NT2/D1 (cell line): ENCODE results near the gene STAT6.

Experiments
- DNase-seq: peaks from one replicate; pipeline ENCODE4 v3.0.0-alpha.2; 2011; ENCODE audit warnings: low read depth, low spot score
- H3K27me3 ChIP-seq: 2 replicates; pipeline ENCODE4 v1.6.0; 2011; ENCODE audit warnings: mild to moderate bottlenecking; ENCODE audit not compliant: insufficient read length, insufficient read depth
- H3K36me3 ChIP-seq: 2 replicates; pipeline ENCODE4 v1.6.1; 2011; ENCODE audit warnings: mild to moderate bottlenecking, low read length, mixed read lengths; ENCODE audit not compliant: insufficient read depth, insufficient read length
- H3K4me1 ChIP-seq: 2 replicates; pipeline ENCODE4 v1.5.1; 2011; ENCODE audit not compliant: insufficient read depth, insufficient read length
- H3K4me3 ChIP-seq: 2 replicates; pipeline ENCODE4 v1.5.1; 2011; ENCODE audit warnings: low read depth; ENCODE audit not compliant: insufficient read length
- H3K9ac ChIP-seq: 2 replicates; pipeline ENCODE4 v1.6.0; 2011; ENCODE audit warnings: low read depth; ENCODE audit not compliant: insufficient read length
- H3K9me3 ChIP-seq: 2 replicates; pipeline ENCODE4 v1.5.1; 2011; ENCODE audit warnings: mild to moderate bottlenecking, low read length; ENCODE audit not compliant: insufficient read depth
- SUZ12 ChIP-seq: IDR thresholded peaks from 2 replicates; pipeline ENCODE4 v1.6.1; 2011; ENCODE audit not compliant: insufficient read length, insufficient read depth; ENCODE audit errors: extremely low read depth
- YY1 ChIP-seq: IDR thresholded peaks from 2 replicates; pipeline ENCODE4 v1.6.1; 2011; ENCODE audit not compliant: insufficient read length, insufficient read depth
- ZNF274 ChIP-seq: IDR thresholded peaks from 2 replicates; pipeline ENCODE4 v1.6.1; 2011; ENCODE audit warnings: mild to moderate bottlenecking, low read depth, low read length

Gene STAT6

DNA sequence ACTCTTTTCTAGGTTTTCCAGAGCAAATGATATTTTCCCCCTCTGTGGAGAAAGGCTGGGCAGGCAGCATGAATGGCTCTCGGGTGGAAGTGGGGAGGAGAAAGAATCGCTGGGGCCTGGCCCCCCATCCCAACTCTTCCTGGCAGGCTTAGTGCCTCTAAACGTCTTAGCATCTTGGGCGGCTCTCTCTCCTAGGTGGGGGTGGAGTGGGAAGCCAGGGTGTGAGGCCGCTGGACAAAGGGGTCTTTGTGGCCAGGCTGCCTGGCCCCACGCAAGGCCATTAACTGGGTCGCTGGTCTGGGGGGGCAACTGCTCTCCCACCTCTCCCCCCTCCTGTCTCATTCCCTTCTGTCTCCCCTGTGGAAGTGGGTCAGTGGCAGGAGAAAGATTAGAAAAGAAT, 31.6 kb upstream of the STAT6 start:
- DNase-seq, result no peak
- no peaks in the 10 kb centered on the region for H3K9me3 ChIP-seq
- TF ChIP-seq ZNF274, result no peak
- TF ChIP-seq SUZ12, result no peak
- TF ChIP-seq YY1, result no peak
- peaks cover 95% of the 10 kb centered on the region for H3K36me3 ChIP-seq
- no peaks in the 10 kb centered on the region for H3K27me3 ChIP-seq
- H3K4me3 ChIP-seq, result no peak overlapping the region
- H3K4me1 ChIP-seq, result peaks cover 22% of the 10 kb centered on the region
- no peak overlapping the region for H3K9ac ChIP-seq

DNA sequence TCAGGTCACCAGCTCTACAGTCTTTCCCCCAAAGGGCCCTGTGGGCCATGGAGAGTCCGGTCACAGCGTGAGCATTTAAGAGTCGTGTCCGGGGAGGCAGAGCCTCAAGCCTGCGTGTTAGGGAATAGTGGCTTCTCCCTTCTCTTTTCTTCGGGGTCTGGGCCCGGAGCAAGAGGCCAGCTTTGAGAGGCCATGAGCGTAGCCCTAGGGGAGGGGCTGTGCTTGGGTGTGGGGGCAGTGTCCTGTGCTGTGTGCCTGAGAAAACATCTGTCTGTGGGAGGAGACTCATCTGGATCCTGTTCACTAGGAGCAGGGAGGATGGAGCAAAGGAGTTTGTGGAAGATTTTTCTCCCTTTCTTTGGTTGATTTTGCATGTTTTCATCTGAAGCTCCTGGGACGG, 31.0 kb upstream of the STAT6 start:
- Histone ChIP-seq H3K4me1 (peaks cover 17% of the 10 kb centered on the region), H3K36me3 (peaks cover 93% of the 10 kb centered on the region), H3K9me3 (no peaks in the 10 kb centered on the region), H3K9ac (peak overlapping the region; percentile 21), H3K4me3 (no peak overlapping the region), H3K27me3 (no peaks in the 10 kb centered on the region)
- no peak for TF ChIP-seq SUZ12
- no peak for TF ChIP-seq ZNF274
- TF ChIP-seq YY1, result no peak
- no peak for DNase-seq

DNA sequence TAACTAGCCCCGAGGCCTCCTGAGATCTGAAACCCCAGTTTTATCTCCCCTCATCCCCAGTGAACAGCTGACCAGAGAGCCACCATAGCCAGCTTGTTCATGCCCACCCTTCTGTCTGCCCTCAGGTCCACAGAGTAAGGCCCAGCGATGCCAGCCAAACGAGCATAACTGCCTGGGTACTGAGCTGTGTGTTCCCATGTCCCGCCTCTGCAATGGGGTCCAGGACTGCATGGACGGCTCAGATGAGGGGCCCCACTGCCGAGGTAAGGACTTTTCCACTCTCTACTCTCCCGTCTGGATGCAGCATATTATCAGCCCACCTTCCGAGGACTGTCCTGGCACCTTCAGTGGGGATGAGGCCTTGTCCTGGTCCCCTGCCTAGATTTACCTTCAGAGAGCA, 30.1 kb upstream of the STAT6 start:
- Histone ChIP-seq H3K27me3 (no peaks in the 10 kb centered on the region), H3K36me3 (peaks cover 89% of the 10 kb centered on the region), H3K4me1 (peaks cover 10% of the 10 kb centered on the region), H3K4me3 (no peak overlapping the region), H3K9me3 (no peaks in the 10 kb centered on the region), H3K9ac (peak overlapping the region; percentile 42)
- no peak for DNase-seq
- no peak for TF ChIP-seq ZNF274
- no peak for TF ChIP-seq YY1

DNA sequence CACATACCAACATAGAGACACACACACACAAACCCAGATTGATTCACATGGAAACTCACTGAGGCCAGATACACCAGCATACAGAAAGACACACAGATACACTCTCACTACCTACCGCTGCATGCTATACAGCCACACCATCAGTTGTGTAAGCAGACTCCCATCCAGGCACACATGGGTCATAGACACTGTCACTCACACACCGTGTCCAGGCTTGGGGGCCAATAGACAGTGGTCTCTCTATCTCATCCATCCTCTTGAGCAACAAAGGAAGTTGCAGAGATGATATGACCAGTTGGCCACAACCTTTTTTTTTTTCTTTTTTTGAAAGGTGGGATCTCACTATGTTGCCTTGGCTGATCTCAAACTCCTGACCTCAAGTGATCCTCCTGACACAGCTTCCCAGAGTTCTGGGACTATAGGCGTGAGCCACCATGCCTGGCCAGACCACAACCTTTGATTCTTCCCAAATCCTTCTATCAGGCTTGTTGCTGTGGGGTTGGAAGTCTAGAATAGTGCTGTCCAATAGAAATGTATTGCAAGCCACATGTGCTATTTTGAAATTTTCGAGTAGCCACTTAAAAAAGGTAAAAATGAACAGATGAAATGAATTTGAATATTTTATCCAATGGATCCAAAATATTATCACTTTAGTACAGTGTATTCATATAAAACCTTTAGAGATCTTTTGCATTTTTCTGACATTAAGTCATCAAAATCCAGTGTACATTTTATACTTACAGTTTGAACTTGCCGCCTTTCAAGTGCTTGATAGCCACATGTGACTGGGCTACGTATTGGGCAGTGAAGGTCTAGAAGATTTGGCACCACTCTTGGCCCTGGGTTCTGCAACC, 28.9 kb upstream of the STAT6 start:
- Histone ChIP-seq H3K4me1 (peaks cover 10% of the 10 kb centered on the region), H3K27me3 (no peaks in the 10 kb centered on the region), H3K9ac (no peak overlapping the region), H3K4me3 (no peak overlapping the region), H3K36me3 (peaks cover 76% of the 10 kb centered on the region), H3K9me3 (no peaks in the 10 kb centered on the region)
- no peak for TF ChIP-seq YY1
- TF ChIP-seq ZNF274, result no peak
- TF ChIP-seq SUZ12, result no peak
- DNase-seq, result no peak

DNA sequence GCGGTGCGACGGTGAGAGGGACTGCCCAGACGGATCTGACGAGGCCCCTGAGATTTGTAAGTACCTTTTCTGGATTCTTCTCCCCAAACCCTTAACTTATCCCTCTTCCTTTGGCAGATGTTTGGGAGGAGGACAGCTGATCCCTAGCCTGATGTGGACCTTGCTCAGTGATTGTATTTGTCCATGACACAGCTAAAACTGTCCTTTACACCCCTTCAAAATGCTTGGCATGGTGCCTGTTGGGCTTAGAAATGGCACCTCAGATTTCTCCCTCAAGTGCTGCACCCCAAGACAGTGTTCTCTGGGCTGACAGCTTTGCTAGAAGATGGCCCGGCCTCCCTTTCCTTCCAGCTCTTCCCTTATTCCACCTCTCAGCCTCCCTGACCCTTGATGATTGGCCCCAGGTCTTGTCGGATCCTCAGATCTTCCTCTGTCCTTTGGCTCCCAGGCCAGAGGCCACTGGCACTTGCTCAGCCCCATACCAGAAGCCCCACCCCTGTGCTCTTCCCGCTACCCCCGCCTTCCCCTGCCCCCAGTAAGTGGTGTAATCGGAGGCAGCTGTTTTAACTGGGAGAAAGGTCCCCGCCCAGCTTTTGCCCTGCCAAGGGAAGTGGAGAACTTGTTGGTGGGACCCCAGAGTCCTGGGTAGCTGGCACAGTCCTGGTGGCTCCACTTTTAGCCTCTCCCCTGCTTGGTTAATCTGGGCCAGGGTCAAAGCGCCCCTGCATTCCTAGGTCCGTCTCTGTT, 27.5 kb upstream of the STAT6 start:
- H3K9me3 ChIP-seq, result no peaks in the 10 kb centered on the region
- H3K27me3 ChIP-seq, result no peaks in the 10 kb centered on the region
- DNase-seq, result no peak
- H3K4me3 ChIP-seq, result no peak overlapping the region
- no peak overlapping the region for H3K9ac ChIP-seq
- H3K36me3 ChIP-seq, result peaks cover 63% of the 10 kb centered on the region
- TF ChIP-seq YY1 (no peak), SUZ12 (no peak), ZNF274 (no peak)
- H3K4me1 ChIP-seq, result peaks cover 16% of the 10 kb centered on the region

DNA sequence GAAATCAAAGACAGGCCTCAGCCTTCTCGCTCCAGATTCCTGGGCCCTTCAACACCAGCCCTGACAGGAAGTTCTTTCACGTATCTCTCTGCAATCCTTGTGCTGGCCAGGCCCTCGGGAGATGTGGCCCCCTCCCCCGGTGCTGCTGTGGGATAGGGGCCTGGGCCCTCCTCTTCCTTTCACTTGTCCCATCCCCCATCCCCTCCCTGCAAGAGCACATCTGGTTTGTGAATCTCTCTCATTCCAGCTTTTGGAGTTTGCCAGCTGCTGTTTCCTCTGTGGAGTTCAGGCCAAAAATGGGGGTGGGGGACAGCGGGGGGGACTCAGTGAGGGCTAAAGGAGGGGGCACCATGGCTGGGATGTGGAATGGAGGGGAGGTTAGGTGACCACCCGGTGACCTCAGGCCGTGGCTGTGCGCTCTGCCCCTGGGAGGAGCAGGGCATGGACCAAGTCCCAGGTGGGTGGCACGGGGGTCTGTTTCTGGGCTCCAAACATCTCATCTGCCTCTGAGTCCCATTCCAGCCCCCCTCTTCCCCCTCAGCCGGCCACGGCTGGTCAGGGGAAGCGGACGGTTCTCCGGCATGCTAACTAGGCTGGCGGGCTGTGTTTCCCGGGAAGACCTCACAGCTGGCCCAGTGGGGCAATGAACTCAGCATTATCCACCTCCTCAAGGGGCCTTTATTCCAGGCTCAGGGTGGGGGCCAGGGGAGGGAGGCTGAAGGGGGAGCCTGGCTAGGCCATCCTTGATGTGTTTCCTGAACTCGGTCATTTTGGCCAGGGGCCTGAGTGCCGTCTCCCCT, 24.6 kb upstream of the STAT6 start:
- H3K9ac ChIP-seq, result peak overlapping the region; percentile 42
- H3K27me3 ChIP-seq, result no peaks in the 10 kb centered on the region
- TF ChIP-seq YY1, result no peak
- no peak for TF ChIP-seq SUZ12
- TF ChIP-seq ZNF274, result no peak
- peaks cover 40% of the 10 kb centered on the region for H3K36me3 ChIP-seq
- H3K4me1 ChIP-seq, result peaks cover 32% of the 10 kb centered on the region
- H3K4me3 ChIP-seq, result no peak overlapping the region
- H3K9me3 ChIP-seq, result no peaks in the 10 kb centered on the region
- no peak for DNase-seq

DNA sequence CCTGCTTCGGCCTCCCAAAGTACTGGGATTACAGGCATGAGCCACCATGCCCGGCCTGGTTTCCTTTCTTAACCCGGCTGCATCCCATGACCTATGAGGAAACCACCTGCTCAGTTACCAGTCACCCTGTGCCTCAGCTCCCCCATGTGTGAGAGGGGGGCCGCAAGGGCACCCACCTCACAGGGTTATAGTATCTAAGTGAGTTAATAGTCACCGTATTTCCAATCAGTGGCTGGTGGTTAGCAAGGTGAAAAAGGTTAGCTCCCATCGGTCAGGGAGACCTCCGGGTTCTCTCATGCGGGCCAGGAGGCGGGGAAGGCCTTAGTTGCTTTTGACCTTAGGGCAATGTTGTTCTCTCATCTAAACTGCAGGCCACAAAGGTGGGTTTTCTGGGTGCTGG, 23.8 kb upstream of the STAT6 start:
- DNase-seq, result no peak
- Histone ChIP-seq H3K4me1 (peaks cover 34% of the 10 kb centered on the region), H3K9me3 (no peaks in the 10 kb centered on the region), H3K36me3 (peaks cover 32% of the 10 kb centered on the region), H3K4me3 (no peak overlapping the region), H3K27me3 (no peaks in the 10 kb centered on the region), H3K9ac (peak overlapping the region; percentile 33)
- TF ChIP-seq ZNF274 (no peak), SUZ12 (no peak)
